Stimulated activated CD4-positive, alpha-beta T cell treated with anti-CD3 and anti-CD28 coated beads, Interleukin-4, amount 100 ng/mL, for 4 hours (primary cell): ENCODE measurements around the gene SIGLEC7.
"Not testable (repeated sequence)": the region's sequence is repeated elsewhere in the genome, so short reads cannot be mapped to it uniquely, and the experiment has no call there.

Source experiments
- DNase-seq, 2 experiments: peaks; one replicate each; pipeline ENCODE4 v3.0.0-alpha.2; 2020

SIGLEC7 gene

GRCh38 chr19:51139299-51140014 lies 2.6 kb upstream of the SIGLEC7 start:
- DNase-seq, result no peak

- no peak for DNase-seq
Observed at GRCh38 chr19:51140441-51140840, 1.7 kb upstream of the SIGLEC7 start.

GRCh38 chr19:51141181-51141580 lies 920 bp upstream of the SIGLEC7 start:
- DNase-seq, result no peak

GRCh38 chr19:51142809-51143475 lies 841 bp downstream of the SIGLEC7 start:
- DNase-seq, result not testable (repeated sequence)

GRCh38 chr19:51143486-51143885 lies 1.4 kb downstream of the SIGLEC7 start:
- DNase-seq, result no peak

- DNase-seq, result no peak
Observed at GRCh38 chr19:51144482-51145045, 2.5 kb downstream of the SIGLEC7 start.

- DNase-seq, result no peak
Observed at GRCh38 chr19:51145916-51146493, 3.9 kb downstream of the SIGLEC7 start.

GRCh38 chr19:51146751-51147150 lies 4.7 kb downstream of the SIGLEC7 start:
- DNase-seq, result no peak

- no peak for DNase-seq
Observed at GRCh38 chr19:51147663-51148062, 5.6 kb downstream of the SIGLEC7 start.

- DNase-seq, result no peak
Observed at GRCh38 chr19:51148580-51148979, 6.5 kb downstream of the SIGLEC7 start.

- no peak for DNase-seq
Observed at GRCh38 chr19:51150627-51151026, 8.5 kb downstream of the SIGLEC7 start.

- DNase-seq, result no peak
Observed at GRCh38 chr19:51156710-51157109, 14.6 kb downstream of the SIGLEC7 start.

- DNase-seq, result no peak
Observed at GRCh38 chr19:51157265-51157664, 15.2 kb downstream of the SIGLEC7 start.

- DNase-seq, result peak; percentile 55 to 74
Observed at GRCh38 chr19:51158474-51159129, 16.5 kb downstream of the SIGLEC7 start.

GRCh38 chr19:51159656-51160055 lies 17.6 kb downstream of the SIGLEC7 start:
- DNase-seq, result no peak

- DNase-seq, result no peak
Observed at GRCh38 chr19:51161266-51161665, 19.2 kb downstream of the SIGLEC7 start.

GRCh38 chr19:51161867-51162496 lies 19.9 kb downstream of the SIGLEC7 start:
- no peak for DNase-seq

- no peak for DNase-seq
Observed at GRCh38 chr19:51163257-51163656, 21.2 kb downstream of the SIGLEC7 start.

GRCh38 chr19:51164215-51164614 lies 22.1 kb downstream of the SIGLEC7 start:
- no peak for DNase-seq

GRCh38 chr19:51166846-51167490 lies 24.9 kb downstream of the SIGLEC7 start:
- DNase-seq, result peak in 1 of 2 experiments; percentile 3

- no peak for DNase-seq
Observed at GRCh38 chr19:51168564-51169282, 26.6 kb downstream of the SIGLEC7 start.
